DMS 273 (cell line): ENCODE data around the gene STARD13.
A peak's percentile ranks its signal among the peaks of the same experiment; 100 is the strongest.
"Not testable (repeated sequence)": the region's sequence is repeated elsewhere in the genome, so short reads cannot be mapped to it uniquely, and the experiment has no call there.

Experiments
- DNase-seq: peaks from one replicate; lab custom pipeline; 2025; ENCODE audit not compliant: unreplicated experiment; lab: John Stamatoyannopoulos, UW

STARD13 gene

DNA sequence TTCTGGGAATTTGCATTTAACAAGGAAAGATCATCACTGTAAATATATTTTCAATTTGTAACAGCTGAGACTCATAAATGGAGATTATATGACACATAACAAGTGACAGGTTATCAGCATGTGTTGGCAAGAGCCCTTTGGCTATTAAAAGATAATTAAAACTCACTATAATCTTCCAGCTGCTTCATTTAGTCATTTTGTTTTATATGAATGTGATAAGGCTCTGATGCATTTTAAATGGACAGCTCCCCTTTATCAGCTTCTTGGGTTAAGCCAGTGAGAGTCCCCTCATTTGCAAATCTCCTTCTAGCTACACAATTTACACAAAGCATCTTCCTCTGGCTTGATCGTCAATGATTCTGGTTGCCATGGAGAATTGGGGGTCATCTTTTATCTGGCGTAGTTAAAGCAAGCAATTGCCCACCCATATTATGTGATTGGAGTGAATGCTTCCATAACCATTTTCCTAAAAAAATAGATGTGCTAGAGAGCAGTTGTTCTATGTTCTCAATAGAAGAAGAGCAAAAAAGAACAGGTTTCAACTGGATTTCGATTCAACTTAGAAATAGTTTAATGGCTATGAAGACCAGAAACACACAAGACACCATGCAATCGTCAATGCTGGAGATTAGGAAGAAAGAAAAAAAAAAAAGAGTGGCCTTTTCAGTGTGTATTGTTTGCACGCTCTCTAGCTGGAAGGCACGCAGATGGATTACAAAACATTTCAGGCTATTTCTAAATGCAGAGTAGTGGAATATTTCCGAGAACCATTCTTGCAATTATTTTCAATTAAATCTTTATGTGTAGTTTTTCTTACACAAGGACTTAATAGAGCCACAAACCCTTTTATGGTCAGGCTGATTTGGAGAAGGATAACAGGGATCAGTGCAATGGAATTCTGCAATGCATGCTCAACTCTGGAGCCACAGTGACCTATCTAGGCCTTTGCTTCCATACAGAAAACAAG, 27.4 kb downstream of the STARD13 start:
- DNase-seq = no peak

GRCh38 chr13:33256148-33256840, 29.3 kb downstream of the STARD13 start:
- no peak for DNase-seq

DNA sequence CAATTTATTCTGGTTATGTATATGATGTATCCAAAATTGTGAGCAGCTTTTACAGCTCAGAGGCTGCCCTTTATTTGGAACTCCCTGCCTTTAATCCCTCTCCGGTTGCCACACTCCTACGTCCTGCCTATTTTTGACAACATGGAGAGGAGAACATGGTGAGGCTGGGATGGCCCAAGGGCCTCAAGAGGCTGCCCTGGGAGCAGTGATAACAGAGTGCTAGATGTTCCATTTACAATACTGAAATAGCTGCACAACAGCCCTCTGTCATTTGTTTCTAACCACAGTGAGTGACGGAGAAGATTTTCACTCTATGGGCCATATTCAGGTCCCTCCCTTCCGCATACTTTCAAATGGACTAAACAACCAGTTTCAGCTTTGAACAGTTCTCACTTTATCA, 33.4 kb downstream of the STARD13 start:
- DNase-seq = no peak

GRCh38 chr13:33251131-33251661, 34.4 kb downstream of the STARD13 start:
- peak; percentile 77 for DNase-seq

GRCh38 chr13:33250609-33251008, 34.9 kb downstream of the STARD13 start:
- no peak for DNase-seq

- no peak for DNase-seq
Observed at GRCh38 chr13:33249894-33250293, 35.7 kb downstream of the STARD13 start.

DNA sequence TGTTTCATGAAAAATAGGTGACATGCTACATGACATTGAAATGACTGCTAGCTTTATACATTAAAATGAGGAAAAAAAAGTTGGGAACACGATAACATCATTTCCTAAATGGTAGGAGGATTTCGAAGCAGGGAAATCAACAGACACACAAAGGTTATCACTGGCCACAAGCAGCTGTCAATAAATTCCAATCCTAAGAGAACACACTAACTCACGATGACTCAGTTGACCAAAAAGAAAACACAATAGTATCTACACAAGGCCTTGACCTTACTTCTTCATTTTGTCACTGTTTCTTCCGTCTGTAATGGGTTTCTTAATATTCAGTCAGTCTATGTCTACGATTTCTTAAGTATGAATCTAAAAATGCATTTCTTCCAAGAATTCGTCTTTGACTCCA, 36.5 kb downstream of the STARD13 start:
- no peak for DNase-seq

DNA sequence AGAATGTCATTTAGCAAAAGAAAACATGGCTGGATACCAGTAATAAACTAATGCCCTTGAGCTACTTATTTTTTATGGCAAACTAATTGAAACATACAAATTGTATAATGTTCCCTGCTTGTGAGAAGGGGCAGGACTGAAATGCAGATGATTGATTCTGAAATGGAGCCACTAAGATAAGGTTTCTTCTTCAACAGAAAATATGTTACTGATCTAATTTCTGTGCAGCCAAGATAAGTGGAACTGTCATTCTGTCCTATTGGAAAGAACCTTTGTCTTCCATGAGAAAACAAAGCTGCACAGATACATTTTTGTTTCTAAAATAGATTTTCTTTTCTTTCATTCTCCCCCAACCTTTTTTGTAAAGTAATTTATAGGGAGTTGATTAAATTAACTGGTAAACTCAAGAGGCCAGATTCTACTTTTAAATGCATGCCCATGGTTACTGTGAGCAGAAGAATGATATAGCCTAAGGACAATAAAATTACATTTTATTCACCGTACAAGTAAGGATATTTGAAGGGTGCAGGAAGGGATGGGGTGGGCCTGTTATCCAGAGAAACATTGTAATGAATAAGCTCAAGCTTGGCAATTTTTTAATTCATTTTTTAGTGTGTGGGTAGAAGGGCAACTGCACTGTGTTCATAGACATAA, 39.9 kb downstream of the STARD13 start:
- no peak for DNase-seq

DNA sequence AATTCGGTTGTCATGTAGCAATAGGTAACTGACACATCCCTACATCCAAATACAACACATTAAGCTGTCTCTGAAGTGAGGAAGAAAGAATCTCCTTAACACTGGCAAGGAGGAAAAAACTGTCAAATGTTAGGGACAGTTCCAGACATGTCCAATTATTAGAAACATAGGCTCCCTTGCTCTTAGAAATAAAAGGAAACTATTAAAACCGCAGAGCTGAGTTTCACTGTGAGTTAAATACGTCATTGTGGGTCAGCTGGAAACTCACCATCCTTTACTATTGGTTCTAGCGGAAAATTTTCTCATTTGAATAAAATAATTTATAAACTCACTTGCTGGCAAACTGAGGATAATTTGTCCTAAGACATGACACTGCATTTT, 40.7 kb downstream of the STARD13 start:
- DNase-seq = no peak

DNA sequence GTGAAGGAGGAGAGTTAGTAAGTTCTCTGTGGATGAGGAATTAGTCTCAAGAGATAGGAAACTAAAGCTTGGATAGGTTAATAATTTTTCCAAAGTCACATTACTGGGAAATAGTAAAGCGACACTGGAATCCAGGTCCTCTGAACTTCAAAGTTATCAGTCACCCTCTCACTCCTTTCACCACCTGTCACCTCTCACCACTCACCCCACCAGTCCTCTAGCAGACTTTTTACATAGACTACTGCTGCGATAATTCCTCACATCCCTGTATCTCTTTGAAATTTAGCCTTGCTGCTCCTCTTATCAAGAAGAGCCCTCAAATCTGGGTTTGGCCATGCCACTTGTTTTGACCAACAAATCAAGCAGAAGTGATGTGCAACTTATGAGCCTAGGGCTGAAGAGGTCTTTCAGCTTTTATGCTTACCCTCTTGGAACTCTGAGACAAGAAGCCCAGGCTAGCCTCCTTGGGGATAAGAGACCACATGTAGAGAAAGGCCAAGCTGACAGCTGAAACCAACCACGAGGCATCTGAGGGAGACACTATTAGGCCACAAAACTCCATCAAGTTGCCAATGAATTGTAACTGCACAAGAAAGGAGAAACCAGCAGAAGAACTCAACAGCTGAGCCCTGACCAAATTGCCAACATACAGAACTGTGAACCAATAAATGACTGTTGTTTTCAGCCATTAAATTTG, 41.2 kb downstream of the STARD13 start:
- DNase-seq = no peak

DNA sequence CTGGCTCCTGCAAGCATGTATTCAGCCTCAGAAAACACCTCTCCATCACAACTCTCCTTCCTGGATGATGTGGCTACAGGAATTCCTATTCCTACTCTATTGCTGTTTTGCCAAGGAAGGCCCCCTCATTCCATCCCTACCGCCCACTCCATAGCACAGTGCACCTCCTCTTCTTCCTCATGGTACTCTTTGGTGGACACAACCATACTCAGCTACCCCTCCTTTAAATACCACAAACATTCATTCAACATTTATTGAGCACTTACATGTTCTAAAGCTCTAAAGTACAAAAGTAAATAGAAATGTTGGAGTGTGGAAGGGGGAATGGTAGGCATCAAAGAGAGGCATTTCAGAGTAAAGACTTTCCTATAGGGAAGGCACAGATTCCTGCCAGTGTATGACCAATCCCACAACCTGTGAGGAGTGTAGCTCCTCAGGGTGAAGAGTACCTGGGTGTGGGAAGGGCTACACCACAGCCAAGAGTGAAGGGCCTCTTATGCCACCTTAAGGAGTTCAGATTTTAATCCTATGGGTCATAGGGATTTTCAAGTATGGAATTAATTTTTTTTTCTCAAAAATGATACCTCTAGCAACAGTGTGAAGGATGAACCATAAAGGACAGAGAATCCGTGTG, 42.5 kb downstream of the STARD13 start:
- no peak for DNase-seq

- not testable (repeated sequence) for DNase-seq
Observed at GRCh38 chr13:33242372-33242771, 43.2 kb downstream of the STARD13 start.

DNA sequence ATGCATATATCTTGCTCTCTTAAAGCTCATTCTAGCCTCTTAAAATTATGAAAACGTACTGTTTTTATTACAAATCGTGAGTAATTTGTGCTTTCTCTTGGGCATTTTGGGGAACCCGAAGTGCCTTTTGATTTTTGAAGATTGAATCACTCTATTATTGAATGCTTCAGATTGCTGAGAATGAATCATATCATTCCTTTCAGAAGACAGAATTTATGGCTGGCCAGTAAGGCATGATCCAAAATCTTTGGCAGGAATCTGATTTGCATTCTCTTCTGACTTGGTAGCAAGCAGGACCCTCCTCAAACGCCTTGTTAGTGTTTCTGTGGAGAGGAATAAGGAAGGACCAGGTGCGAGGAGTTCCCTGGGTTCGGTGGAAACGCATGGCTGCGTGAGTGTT, 49.5 kb downstream of the STARD13 start:
- DNase-seq = no peak

- DNase-seq = no peak
Observed at GRCh38 chr13:33235564-33235963, 50.0 kb downstream of the STARD13 start.

GRCh38 chr13:33235078-33235477, 50.5 kb downstream of the STARD13 start:
- DNase-seq = peak; percentile 9

DNA sequence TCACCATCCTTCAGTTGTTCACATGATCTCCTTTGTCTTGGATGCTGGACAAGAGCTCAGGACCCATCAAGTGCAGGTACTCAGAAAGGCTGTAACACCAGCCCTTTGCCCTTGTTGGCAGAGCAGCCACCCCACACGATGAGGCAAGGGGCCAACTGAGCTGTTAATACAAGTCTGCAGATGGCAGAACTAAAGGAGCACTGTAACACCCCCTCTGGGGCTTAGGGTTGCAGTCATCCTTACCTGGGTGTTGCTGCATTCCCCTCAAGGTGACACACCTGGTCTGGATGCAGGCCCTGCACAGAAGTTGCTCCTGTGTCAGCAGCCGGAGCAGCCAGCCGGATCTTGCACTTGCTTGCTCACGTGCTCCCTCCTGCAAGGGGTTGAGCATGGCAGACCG, 52.0 kb downstream of the STARD13 start:
- no peak for DNase-seq

GRCh38 chr13:33232883-33233282, 52.7 kb downstream of the STARD13 start:
- no peak for DNase-seq

DNA sequence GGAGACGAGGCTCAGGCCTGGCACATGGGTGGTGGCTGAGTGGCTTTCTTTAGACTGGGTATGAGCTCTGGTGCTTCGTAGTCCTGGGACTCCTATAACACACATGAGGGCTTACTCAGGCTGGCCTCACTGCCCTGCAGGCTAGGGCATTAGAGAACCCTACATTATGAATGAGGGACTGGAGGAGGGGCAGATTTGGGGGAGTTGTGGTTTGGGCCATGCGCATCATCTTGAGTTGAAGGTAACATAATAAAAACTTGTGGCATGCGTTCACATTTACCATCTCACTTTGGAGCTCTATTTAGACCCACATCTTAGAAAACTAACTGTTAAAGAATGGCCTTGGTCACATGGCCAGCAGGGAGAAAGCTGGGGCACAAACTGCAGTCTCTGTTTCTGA, 54.2 kb downstream of the STARD13 start:
- no peak for DNase-seq

- DNase-seq = no peak
Observed at GRCh38 chr13:33230178-33230881, 55.2 kb downstream of the STARD13 start.
